Regular cardiac myocyte (primary cell): ENCODE results near the gene CLN6. TPM values are rescaled to one million over a fixed set of nuclear protein-coding genes. Genes with fewer than 3 reads are reported as not detected.

ENCODE experiments used
- total RNA-seq: library from RNA; depleted of rRNA; stranded (reverse); fragments of >200 nt; gene quantifications from 2 replicates; pipeline ENCODE4 v1.2.3, GENCODE V29; 2014

The CLN6 gene
- total RNA-seq, result 4.5 and 13.4 TPM in 2 replicates

DNA sequence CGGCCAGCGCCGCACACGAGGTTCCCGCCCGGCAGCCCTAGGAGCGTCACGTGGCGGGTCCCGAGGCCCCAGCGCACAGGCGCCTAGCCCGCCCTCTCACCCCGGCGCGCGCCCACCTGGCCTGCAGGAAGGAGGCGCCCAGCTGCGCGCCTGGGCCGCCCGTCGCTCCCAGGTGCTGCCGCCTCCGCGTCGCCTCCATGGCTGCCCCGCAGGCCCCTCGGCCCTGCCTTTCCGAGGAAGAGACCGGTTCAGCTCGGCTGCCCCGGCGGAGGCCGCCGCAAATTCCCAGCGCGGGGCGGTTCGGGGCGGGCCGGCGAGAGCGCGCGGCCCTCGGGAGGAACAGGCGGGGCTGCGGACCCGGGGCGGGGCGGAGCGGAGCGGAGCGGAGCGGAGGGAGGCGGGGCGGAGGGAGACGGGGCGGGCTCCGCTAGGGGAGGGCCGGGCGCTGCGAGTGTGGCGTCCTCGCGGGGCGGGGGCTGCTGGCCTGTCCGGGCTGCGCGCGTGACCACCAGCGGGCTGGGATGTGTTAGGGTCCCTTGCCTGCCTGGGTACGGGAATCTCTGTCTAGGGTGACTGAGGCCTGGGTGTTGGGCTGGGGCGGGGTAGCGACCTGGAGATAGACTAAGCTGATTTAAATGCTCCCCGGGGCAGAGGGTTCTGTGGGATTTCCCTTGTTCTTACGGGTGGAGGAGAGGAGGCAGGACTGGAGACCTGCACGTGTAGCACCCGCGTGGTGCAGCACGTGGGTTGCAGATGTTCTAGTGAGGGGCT lies at the start of gene CLN6:
Gene CLN6, minus strand, starts transcription at position 343 of the 771 bp plus-strand sequence. Its CDS starts 144 bp downstream, at position 199.

DNA sequence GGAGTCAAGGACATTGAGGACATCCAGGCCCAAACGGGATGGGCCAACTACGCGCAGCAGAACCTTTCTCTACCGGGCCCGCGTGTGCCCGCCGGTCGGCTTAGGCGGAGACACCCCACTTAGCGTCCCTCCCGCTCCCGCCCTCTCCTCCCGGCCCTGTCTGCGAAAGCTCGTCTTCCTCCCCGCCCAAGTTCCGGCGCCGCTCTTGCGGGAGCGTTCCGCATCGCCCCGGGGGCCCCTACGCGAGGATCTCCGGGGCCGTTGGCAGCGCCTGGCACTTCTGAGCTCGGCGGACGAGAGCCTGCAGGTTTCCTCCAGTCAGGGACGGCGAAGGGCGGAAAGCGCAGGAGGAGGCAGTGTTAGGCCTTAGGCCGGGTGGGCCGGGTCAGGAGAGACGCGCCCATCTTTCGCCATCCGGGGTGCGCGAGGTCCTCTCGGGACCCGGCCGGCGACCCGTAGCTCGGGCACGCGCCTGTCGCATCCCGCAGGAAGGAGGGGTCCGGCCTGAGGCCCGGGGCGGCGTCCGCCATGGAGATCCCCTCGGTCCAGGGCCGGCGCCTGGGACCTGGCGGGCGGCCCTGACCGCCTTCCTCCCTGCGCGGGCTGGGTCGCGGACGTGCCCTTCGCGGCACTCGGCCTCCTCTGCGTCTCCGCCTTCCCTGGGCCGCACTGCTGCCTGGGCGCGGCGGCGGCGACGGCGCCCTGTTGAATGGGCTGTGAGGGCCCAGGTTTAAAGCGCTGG lies 48.2 kb upstream of the CLN6 start, which contains the start of gene FEM1B:
Gene FEM1B, plus strand, starts transcription at position 143 of the 742 bp plus-strand sequence. CDS start 673 bp downstream, outside the sequence.

DNA sequence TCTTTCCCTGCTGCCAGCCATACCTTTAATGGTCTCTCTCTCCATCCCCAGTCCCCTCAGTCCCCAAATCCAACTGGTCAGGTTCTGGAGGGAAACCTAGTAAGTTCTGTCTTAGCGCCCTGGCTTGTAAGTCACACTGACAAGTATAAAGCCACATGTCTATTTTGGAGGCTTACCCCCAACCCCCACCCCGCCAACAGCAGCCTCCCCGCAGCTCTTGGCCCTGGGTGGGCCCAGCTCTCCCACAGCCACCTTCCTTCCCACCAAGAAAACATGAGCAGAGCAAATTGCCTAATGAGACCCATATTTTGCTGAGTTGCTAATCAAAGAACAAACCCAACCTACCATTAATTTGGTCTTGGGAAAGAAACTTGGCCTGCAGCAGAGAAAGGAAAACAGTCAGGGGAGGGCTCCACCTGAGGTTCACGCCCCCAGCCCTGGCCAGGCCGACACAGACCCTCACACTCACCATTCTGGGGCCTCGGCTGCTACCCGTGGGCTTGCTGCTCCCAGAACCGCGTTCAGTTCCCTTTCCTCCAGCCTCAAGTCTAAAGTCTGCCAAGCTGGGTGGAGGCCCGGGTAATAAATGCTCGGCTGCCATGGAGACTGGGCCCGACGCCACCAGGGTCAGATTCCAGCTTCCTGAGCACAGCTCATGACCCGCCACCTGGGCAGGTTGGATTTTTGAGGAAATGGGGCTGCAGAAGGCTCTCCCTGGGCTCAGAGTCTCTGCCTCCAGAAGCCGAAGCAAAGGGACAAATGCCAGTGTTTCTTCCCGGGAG lies 24.6 kb downstream of the CLN6 start, which contains the start of gene CALML4:
Gene CALML4, minus strand, starts transcription at position 557 of the 782 bp plus-strand sequence. Its CDS starts 85 bp downstream, at position 472.

Other genes with a start within 250 kb of the CLN6 start
- gene PIAS1, start 175.4 kb downstream of the CLN6 start, total RNA-seq, result 8.4 and 12.4 TPM in 2 replicates
- gene CALML4, start 24.4 kb downstream of the CLN6 start, total RNA-seq, result 0.85 and 1.2 TPM in 2 replicates
- gene FEM1B, start 48.0 kb upstream of the CLN6 start, total RNA-seq, result 44.5 and 62.6 TPM in 2 replicates
- 9.6 and 46.5 TPM in 2 replicates for gene ITGA11, start 202.4 kb upstream of the CLN6 start, total RNA-seq